GM18505 (cell line): ENCODE data around the gene CDC42.
A peak's percentile ranks its signal among the peaks of the same experiment; 100 is the strongest.

Source experiments
- ATAC-seq: cut with Tn5 transposase; IDR thresholded peaks from one replicate; pipeline ENCODE4 v1.9.1; 2021; ENCODE audit not compliant: unreplicated experiment
- POLR2A ChIP-seq: IDR thresholded peaks from 4 replicates; pipeline ENCODE4 v1.6.1; 2011; ENCODE audit warnings: borderline replicate concordance; ENCODE audit not compliant: insufficient read depth, insufficient read length; ENCODE audit errors: extremely low read depth

The CDC42 gene

DNA sequence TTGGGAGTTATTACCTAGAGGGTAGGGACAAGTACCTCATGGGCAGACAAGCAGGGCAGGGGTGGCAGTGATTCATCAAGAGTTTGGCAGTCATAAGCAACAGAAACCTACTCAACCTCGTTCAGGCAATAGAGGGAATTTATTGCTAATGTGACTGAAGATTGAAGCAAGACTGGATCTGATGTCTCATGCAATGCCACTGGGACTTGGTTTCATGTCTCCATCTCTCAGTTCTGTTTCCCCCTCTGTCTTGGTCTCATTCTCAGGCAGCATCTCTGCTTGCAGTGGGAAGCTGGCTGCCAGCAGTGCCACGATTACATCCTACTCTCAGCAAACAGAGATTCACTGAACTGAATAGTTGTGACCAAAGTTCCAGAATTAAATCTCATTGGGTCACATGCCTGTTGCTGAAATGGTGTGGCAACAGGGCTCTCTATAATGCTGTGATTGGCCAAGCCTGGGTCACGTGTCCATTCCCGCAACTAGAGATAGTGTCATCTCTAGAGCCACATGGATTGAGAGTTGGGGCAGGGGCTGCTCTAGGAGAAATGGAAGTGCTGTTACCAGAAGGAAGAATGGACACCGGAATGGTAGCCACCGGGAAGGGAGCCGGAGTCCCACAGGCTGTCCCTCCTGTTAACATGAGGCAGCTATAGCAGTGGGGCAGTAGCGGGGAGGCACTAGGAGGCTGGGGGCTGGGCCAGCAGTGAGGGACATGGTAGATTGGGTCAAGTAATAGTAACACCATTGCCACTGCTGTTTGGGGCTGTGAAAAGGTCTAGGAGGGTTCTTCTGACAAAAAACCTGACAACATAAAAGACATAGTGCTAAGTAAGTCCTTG, 3.9 kb upstream of the CDC42 start:
- no peak for TF ChIP-seq POLR2A
- no peak for ATAC-seq

DNA sequence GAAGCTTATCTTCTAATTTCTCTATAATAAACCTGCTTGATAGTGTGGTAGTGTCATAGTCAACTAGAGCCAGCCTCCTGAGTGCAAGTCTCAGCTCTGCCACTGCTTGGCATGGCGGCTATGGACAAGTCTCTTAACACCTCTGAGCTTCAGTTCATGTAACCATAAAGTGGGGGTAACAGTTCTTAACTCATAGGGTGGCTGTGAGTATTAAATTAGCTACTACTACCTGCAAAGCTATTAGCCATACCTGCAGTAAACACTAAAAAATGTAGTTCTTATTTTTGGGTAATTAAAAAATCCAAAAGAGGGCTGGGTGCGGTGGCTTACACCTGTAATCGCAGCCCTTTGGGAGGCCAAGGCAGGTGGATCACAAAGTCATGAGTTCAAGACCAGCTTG, 2.2 kb upstream of the CDC42 start:
- no peak for TF ChIP-seq POLR2A
- ATAC-seq: no peak

DNA sequence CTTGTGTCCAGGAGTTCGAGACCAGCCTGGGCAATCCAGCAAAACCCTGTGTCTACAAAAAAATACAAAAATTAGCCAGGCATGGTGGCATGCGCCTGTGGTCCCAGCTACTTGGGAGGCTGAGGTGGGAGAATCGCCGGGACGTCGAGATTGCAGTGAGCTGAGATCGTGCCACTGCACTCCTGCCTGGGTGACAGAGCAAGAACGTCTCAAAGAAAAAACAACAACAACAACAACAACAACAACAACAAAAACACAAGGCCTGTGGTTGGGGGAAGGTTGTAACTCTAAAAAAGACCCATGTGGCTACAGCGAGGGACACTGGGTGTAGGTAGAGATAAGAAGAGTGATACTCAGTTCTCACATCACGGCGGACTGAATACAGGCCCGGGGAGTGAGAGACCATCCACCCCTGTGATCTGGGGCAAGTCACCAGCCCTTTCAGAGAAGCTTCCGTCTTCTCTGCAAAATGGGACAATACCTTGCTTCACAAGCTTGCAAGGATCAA, 848 bp upstream of the CDC42 start:
- no peak for TF ChIP-seq POLR2A
- no peak for ATAC-seq

DNA sequence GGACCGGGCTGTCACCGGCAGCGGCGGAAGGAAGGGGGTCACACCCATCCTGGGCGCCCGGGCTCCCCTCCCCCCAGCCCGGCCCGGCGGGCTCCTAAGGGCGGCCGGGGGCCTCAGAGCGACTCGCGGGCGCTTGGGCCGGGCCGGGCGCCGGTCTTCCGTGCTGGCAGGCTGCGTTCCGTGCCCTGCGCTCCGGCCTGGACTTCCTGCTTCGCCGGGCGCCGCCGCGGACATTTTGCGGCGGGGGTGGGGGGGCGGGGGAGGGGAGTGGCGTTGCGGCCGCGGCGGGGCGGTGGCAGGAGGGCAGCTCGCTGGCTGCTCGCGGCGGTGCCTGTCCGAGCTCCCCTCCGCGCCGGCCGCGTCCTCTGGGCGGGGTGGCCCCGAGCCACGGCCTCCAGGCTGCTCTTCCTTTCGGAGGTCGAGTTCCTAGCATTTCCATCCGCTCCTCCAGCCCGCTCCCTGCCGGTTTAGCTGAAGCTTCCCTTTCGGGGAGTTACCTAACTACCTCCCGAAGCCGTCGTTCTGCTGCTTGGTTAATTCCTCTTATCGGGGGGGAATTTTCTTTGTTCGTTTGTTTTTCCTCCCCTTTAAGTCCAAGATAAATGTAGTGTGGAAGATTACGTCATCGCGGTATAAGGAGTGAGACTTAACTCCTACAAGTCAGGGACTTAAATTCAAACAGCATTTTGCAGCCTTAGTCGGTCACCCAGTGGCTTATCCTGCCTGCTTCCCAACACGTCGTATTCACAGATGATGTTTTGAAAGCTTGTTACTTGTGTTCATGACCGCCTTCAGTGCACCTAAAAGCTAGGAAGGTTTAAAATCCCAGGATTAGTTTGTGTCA, 730 bp downstream of the CDC42 start:
- ATAC-seq: peak; percentile 34
- TF ChIP-seq POLR2A: no peak

DNA sequence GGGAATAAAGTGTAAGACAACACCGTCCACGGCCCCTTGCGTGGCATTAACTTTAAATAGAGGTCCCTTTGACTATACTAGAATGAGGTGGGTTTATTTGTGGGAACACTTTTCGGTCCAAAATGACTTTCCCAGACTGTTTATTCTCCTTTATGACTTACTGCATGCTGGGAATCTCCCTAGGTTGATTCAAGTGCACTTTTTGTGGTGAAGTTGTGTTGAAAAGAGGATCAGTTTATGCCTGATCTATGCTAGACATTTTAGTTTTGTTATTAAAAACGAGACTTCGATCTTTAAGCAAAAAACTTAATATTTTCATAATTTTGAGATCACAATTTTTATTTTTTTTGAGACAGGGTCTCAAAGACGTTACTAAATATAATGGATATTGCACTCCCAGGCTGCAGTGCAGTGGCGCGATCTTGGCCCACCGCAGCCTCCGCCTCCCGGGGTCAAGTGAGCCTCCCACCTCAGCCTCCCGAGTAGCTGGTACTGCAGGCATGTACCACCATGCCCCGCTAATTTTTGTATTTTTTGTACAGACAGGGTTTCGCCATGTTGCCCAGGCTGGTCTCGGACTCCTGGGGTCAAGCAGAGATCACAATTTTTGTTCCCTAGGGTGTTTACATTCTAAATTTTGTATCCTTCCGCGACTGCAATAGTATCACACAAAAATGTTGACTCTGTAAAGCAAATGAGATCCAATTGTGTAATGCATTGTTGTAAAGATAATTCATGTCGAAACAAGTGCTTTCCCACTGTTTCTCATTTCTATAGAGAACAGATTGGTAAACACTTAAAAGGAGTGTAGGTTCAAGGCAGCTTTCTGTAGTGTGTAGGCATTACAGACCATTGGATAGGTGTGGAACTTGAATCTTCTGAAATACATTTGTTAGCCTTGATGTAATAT, 1.6 kb downstream of the CDC42 start:
- TF ChIP-seq POLR2A: no peak
- ATAC-seq: no peak

DNA sequence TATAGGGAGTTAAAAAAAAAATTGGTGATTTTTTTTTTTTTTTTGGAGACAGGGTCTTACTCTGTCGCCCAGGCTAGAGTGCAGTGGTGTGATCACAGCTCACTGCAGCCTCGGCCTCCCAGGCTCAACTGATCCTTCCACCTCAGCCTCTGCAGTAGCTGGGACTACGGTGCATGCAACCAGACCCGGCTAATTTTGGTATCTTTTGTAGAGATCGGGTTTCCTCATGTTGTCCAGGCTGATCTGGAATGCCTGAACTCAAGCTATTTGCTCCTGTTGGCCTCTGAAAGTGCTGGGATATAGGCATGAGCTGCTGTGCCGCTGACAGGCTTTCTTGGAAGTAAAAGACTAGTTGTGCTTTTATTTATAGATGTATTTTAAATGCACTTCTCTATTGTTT, 3.0 kb downstream of the CDC42 start:
- no peak for TF ChIP-seq POLR2A
- ATAC-seq: no peak

DNA sequence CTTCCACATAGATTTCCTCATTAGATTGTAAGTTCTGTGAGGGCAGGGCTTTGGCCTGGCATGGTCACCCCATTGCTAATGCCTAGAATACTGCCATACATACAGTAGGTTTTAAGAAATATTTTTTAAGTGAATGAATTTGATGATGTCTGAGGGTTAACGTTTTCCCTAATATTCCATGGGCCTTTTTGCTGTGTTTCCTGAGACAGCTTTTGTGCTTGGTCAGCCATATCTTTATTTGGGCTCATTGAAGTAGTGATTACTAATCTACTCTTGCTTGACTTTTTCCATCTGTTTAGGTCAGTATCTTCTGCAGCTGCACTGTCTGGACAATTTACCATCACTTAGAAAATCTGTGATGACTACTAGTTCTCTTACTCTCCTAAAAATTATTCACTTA, 3.5 kb downstream of the CDC42 start:
- TF ChIP-seq POLR2A: no peak
- ATAC-seq: no peak

DNA sequence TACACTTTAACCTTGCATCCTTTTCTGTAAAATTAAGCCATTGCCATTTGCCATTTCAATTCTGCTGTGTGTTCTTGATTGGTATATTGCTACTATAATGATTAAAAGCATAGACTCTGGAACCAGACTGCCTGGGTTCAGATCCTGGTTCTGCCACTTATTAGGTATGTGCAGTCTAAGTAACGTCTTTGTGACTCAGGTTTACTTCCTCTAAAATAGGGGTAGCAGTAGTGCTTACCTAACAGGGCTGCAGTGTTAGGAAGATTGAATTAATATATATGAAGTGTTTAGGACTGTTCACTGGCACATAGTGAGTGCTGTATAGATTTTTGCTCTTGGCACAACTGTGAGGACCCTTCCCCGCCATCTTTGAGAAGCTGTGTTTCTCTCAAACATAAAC, 4.4 kb downstream of the CDC42 start:
- ATAC-seq: no peak
- TF ChIP-seq POLR2A: no peak

DNA sequence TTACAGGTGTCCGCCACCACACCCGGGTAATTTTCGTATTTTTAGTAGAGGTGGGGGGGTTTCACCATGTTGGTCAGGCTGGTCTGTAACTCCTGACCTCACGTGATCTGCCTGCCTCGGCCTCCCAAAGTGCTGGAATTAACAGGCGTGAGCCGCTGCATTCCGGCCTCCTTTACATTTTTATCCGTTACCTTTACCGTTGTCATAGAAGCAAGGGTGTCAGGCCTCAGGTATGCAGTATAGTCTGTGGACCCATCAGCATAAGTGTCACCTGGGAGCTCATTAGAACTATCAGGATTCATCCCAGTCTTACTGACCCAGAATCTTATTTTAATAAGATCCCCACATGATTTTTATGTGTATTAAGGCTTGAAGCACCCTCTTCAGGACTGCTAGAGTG, 5.4 kb downstream of the CDC42 start:
- ATAC-seq: no peak
- no peak for TF ChIP-seq POLR2A

DNA sequence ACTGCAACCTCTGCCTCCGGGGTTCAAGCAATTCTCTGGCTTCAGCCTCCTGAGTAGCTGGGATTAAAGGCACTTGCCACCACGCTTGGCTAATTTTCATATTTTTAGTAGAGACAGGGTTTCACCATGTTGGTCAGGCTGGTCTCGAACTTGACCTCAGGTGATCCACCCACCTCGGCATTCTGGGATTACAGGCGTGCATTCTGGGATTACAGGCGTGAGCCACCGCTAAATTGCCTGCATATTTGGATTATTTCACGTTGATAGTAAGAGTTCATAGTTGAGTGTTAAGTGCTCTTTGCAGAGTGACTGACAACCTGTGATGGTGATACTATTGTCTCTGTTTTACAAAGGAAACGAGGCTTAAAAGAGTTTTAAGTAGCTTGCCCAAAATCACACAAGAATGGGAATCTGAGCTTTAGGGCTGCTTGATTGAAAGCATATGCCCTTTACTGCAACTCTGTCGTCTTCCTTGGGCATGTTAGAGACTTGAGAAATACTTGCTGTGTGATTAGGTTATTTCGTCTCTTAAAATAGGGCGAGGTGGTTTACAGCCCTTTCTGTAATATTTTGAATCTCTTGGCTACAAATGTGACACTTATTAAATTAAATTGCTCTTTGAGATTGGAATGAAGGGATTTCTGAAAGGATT, 12.4 kb downstream of the CDC42 start:
- ATAC-seq: no peak
- no peak for TF ChIP-seq POLR2A

DNA sequence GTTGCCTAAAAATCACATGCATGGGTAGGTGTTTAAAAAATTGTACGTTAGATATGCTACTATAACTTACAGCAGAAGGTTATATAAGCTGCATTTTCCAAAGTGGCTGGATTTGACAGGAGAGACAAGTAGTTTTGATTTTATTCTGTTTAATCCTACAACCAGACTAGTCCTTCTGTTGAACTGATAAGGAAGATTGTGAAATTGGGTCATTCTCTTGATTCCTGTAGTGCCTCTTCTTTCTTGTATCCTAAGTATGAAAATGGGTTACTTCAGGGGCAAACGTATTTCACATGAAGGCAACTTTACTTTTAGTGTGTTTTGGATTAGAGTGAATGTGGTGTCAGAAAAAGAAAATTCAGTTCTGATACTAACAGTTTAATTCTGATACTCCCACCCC, 19.0 kb downstream of the CDC42 start:
- no peak for TF ChIP-seq POLR2A
- no peak for ATAC-seq

DNA sequence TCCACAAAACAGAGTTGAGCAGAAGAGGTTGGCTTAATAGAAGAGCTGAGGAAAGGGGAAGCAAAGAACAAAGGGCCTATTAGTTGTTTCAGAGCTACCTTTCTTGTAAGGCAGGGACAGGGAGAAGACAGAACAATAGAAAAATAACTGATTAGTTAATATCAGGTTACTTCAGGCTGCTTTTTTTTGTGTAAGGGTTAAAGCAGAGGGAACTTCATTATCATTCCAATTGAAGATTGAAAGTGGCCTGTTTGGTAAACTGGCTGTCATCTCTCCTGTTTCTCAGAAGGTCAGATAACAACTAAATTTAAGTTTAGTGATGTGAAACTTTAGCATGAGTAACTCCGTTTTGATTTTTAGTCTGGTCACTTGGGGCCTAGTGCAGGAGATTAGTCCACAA, 22.3 kb downstream of the CDC42 start:
- no peak for ATAC-seq
- TF ChIP-seq POLR2A: no peak

DNA sequence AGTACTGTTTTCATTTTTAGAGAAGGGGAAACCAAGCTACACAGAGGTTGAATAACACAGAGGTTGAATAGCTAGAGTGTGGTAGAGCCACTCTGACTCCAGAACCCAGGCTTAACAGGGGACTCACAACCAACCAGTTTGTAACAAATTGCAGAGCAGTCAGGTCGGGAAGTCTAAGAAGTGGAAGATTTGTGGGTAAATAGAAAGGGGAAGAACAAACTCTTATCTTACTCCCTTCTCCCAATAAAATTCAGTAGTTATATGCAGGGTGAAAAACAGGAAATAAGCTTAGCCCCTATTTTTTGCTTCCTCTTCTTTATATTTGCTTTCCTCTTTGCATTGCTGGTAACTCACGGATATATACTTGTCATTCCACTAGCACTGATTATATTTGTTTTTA, 23.2 kb downstream of the CDC42 start:
- TF ChIP-seq POLR2A: no peak
- no peak for ATAC-seq

DNA sequence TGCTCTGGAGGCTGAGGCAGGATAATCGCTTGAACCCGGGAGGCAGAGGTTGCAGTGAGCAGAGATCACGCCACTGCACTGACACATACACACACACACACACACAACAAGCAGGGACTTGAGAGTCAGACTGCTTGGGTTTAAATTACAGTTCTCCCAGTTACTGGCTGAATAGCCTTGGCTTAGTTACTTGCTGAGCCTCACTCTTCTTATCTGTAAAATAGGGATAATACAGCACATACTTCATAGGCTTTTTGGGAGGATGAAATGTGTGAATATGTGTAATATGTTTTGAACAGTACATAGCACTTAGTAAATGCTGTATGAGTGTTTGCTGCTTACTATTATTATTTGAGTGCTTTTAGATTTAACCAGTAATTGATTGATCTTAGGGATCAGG, 23.8 kb downstream of the CDC42 start:
- no peak for TF ChIP-seq POLR2A
- ATAC-seq: no peak
